Upper lobe of left lung (tissue), 6 donors: ENCODE results near the gene RNF166. TPM values are rescaled to one million over a fixed set of nuclear protein-coding genes. Genes with fewer than 3 reads are reported as not detected.

Source experiments
- ATAC-seq, 2 donors: fragments of 200-7000 bp; cut with Tn5 transposase; one replicate each; pipeline ENCODE4 v1.9.1; 2022; ENCODE audit warnings: mild to moderate bottlenecking in 2 of 2, moderate library complexity in 2 of 2; ENCODE audit not compliant: low FRiP score in 2 of 2
- DNase-seq, 2 donors: peaks; one replicate each; pipeline ENCODE4 v3.0.0-alpha.2; 2019 to 2020
- H3K27ac ChIP-seq, 4 donors: fragments of 200-600 bp; sonication (generic); one replicate each; pipeline ENCODE4 v1.5.1; 2016 to 2019
- H3K27me3 ChIP-seq, 4 donors: fragments of 200-600 bp; sonication (generic); one replicate each; pipeline ENCODE4 v1.5.1; 2017 to 2019
- H3K36me3 ChIP-seq, 4 donors: fragments of 200-600 bp; sonication (generic); one replicate each; pipeline ENCODE4 v1.5.1; 2016 to 2019
- H3K4me1 ChIP-seq, 4 donors: fragments of 200-600 bp; sonication (generic); one replicate each; pipeline ENCODE4 v1.5.1; 2018 to 2019
- H3K4me3 ChIP-seq, 4 donors: fragments of 200-600 bp; sonication (generic); one replicate each; pipeline ENCODE4 v1.5.1; 2017 to 2019; ENCODE audit warnings: mild to moderate bottlenecking in 2 of 4, moderate library complexity in 1 of 4
- H3K9me3 ChIP-seq, 4 donors: fragments of 200-600 bp; sonication (generic); one replicate each; pipeline ENCODE4 v1.5.1; 2018 to 2019
- EP300 ChIP-seq, 4 donors: sonication (generic); formaldehyde crosslinking; IDR thresholded peaks; one replicate each; pipeline ENCODE4 v1.5.1; 2017; ENCODE audit warnings: antibody characterized with exemption in 4 of 4, control low read depth in 2 of 4
- POLR2A ChIP-seq, 4 donors: fragments of 450-650 bp; IDR thresholded peaks; one replicate each; pipeline ENCODE4 v1.5.1; 2016 to 2017; ENCODE audit warnings: antibody characterized with exemption in 4 of 4, mild to moderate bottlenecking in 2 of 4
- POLR2AphosphoS5 ChIP-seq, 2 donors: sonication (generic); formaldehyde crosslinking; IDR thresholded peaks; one replicate each; pipeline ENCODE4 v1.5.1; 2017; ENCODE audit warnings: antibody characterized with exemption in 2 of 2
- WGBS, 2 donors: methylation state at CpG; one replicate each; pipeline ENCODE4 v1.1.5; 2017 to 2018; 5-methylcytosine and 5-hydroxymethylcytosine counted together
- total RNA-seq, 6 donors: library from RNA; depleted of rRNA in 4 of 6; stranded (reverse); fragments of >200 nt in 4 of 6; gene quantifications; one replicate each; pipeline versions ENCODE4 v1.1.0 to v1.2.1, GENCODE V29; 2016 to 2021
- TF ChIP-seq, protein P1 (sequence below), 6 experiments: fragments of 450-650 bp in 4 of 6; fragments of 200-600 bp in 2 of 6; sonication (generic) in 2 of 6; IDR thresholded peaks; one replicate each; pipeline ENCODE4 v1.5.1; 2016 to 2019; ENCODE audit warnings: antibody characterized with exemption in 6 of 6
- donor health status: DM: no; HTN: no; CAD: no; lungs with moderate emphysema.
- donor health status: DM: no; HTN: yes; CAD: no; lungs with severe emphysema.

RNF166 gene
- total RNA-seq, 6 donors from 2014 or later: 23.2 to 101 (median 64.6) TPM

GRCh38 chr16:88722784-88723506, 16.7 kb upstream of the RNF166 start:
- Histone ChIP-seq H3K9me3 (no peaks in the 10 kb centered on the region), H3K27me3 (no peaks in the 10 kb centered on the region), H3K36me3 (peaks cover 9 to 100% (median 99%) of the 10 kb centered on the region in 4 donors), H3K4me3 (no peak overlapping the region), H3K4me1 (no peaks in the 10 kb centered on the region), H3K27ac (no peak overlapping the region)
- WGBS, 2 donors: 91 to 94% methylated on average over 7 to 33 of the region's 39 CpGs
- ATAC-seq (no peak), DNase-seq (peak in 1 of 2 donors; percentile 78)
- TF ChIP-seq, protein P1, sequence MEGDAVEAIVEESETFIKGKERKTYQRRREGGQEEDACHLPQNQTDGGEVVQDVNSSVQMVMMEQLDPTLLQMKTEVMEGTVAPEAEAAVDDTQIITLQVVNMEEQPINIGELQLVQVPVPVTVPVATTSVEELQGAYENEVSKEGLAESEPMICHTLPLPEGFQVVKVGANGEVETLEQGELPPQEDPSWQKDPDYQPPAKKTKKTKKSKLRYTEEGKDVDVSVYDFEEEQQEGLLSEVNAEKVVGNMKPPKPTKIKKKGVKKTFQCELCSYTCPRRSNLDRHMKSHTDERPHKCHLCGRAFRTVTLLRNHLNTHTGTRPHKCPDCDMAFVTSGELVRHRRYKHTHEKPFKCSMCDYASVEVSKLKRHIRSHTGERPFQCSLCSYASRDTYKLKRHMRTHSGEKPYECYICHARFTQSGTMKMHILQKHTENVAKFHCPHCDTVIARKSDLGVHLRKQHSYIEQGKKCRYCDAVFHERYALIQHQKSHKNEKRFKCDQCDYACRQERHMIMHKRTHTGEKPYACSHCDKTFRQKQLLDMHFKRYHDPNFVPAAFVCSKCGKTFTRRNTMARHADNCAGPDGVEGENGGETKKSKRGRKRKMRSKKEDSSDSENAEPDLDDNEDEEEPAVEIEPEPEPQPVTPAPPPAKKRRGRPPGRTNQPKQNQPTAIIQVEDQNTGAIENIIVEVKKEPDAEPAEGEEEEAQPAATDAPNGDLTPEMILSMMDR (IDR thresholded peaks at IDR 0.05): no peak
- TF ChIP-seq POLR2A (IDR thresholded peaks at IDR 0.05) (no peak), EP300 (IDR thresholded peaks at IDR 0.05) (no peak), POLR2AphosphoS5 (IDR thresholded peaks at IDR 0.05) (no peak)

DNA sequence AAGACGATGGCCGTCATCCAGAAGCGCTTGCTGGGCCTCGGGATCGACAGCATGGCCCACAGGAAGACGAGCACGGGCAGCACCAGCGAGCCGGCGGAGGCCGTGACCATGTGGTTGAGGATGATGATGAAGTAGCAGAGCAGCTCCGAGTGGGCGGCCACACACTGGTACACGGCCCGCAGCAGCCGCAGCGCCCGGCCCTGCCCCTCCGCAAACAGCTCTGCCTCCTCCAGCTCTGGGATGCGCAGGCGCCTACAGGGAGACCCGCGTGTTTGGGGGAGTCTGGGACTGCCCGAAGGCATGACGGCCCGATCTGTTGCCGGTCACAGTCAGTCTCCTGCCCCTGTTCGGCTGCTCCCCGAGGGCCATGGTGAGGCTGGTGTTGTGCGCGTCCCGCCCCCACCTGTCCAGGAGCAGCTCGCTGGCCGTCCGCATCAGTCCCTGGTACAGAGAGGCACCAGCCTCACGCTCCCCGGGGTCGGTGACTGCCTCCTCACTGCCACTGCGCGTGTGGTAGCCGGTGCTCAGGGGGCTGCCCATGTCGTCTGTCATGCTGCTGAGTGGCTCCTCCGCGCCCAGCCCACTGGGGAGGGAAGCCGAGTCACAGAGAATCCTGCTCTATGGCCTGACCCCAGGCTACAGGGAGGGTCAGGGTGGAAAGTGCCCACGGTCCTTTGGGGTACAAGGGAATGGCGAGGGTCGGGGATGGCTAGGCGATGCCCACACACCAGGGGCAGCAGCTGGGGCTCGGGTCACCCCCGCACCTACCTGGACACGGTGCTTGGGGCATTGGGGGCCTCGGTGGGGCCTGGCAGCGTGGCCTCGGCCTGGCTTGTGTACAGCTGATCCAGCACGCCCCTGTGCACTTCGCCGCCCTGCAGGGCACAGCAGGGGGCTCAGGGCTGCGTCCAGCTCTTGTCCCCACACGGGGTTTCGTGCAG, 15.9 kb upstream of the RNF166 start:
- peak in 1 of 2 donors; percentile 85 for DNase-seq
- 94 to 98% methylated on average over 24 to 50 of the region's 61 CpGs for WGBS, 2 donors
- no peak overlapping the region for H3K4me3 ChIP-seq
- H3K36me3 ChIP-seq: peaks cover 11 to 100% (median 99%) of the 10 kb centered on the region in 4 donors
- TF ChIP-seq POLR2A (IDR thresholded peaks at IDR 0.05) (no peak), EP300 (IDR thresholded peaks at IDR 0.05) (no peak), POLR2AphosphoS5 (IDR thresholded peaks at IDR 0.05) (no peak)
- TF ChIP-seq, protein P1 (IDR thresholded peaks at IDR 0.05): no peak
- no peak overlapping the region for H3K27ac ChIP-seq
- no peaks in the 10 kb centered on the region for H3K27me3 ChIP-seq
- H3K4me1 ChIP-seq: no peaks in the 10 kb centered on the region
- H3K9me3 ChIP-seq: no peaks in the 10 kb centered on the region
- no peak for ATAC-seq

GRCh38 chr16:88721236-88721635, 15.0 kb upstream of the RNF166 start:
- WGBS, 2 donors: 94 to 98% methylated on average over 11 to 14 of the region's 17 CpGs
- no peaks in the 10 kb centered on the region for H3K4me1 ChIP-seq
- DNase-seq (peak in 1 of 2 donors; percentile 67), ATAC-seq (no peak)
- H3K27me3 ChIP-seq: no peaks in the 10 kb centered on the region
- no peaks in the 10 kb centered on the region for H3K9me3 ChIP-seq
- TF ChIP-seq POLR2A (IDR thresholded peaks at IDR 0.05): no peak
- no peak for TF ChIP-seq POLR2AphosphoS5 (IDR thresholded peaks at IDR 0.05)
- TF ChIP-seq, protein P1 (IDR thresholded peaks at IDR 0.05): no peak
- TF ChIP-seq EP300 (IDR thresholded peaks at IDR 0.05): no peak
- H3K4me3 ChIP-seq: no peak overlapping the region
- H3K36me3 ChIP-seq: peaks cover 20 to 100% (median 99%) of the 10 kb centered on the region in 4 donors
- H3K27ac ChIP-seq: no peak overlapping the region

DNA sequence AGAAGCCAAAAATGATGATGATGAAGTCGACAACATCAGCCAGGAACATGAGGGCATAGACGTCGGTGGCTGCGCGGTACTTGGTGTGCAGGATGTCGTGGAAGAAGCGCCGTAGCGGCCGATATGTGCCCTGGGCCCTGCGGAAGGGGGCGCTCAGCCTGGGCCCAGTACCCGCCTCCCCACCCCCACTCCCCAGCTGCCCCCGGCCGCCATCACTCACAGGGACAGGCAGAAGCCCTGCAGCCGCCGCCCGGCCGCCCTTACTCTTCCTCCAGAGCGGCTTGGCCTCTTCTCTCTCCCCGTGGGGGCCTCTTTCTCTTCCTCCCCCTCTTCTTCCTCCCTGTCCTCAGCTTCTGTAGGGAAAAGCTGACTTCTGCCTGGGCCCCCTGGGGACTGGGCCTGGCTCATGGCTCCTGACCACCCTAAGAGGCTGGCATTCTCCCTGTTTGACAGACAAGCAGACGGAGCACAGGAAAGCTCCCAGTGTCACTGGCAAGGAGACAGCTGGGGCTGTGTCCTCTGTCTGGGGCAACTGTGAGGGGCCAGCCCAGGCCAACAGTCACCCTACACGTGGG, 14.3 kb upstream of the RNF166 start:
- H3K27ac ChIP-seq: no peak overlapping the region
- H3K9me3 ChIP-seq: no peaks in the 10 kb centered on the region
- no peak for TF ChIP-seq EP300 (IDR thresholded peaks at IDR 0.05)
- no peak for TF ChIP-seq POLR2A (IDR thresholded peaks at IDR 0.05)
- TF ChIP-seq, protein P1 (IDR thresholded peaks at IDR 0.05): no peak
- TF ChIP-seq POLR2AphosphoS5 (IDR thresholded peaks at IDR 0.05): no peak
- no peaks in the 10 kb centered on the region for H3K4me1 ChIP-seq
- WGBS, 2 donors: 93 to 95% methylated on average over 20 to 21 of the region's 23 CpGs
- H3K36me3 ChIP-seq: peaks cover 27 to 100% (median 99%) of the 10 kb centered on the region in 4 donors
- DNase-seq (peak in 1 of 2 donors; percentile 74), ATAC-seq (no peak)
- no peak overlapping the region for H3K4me3 ChIP-seq
- H3K27me3 ChIP-seq: no peaks in the 10 kb centered on the region
